Stimulated activated CD4-positive, alpha-beta T cell treated with anti-CD3 and anti-CD28 coated beads, TNF-alpha, amount 100 ng/mL, for 48 hours (primary cell): ENCODE data around the gene FLYWCH2.

ENCODE experiments used
- DNase-seq, 3 donors: peaks; one replicate each; pipeline ENCODE4 v3.0.0-alpha.2; 2020; ENCODE audit warnings: low read depth in 3 of 3

Gene FLYWCH2

DNA sequence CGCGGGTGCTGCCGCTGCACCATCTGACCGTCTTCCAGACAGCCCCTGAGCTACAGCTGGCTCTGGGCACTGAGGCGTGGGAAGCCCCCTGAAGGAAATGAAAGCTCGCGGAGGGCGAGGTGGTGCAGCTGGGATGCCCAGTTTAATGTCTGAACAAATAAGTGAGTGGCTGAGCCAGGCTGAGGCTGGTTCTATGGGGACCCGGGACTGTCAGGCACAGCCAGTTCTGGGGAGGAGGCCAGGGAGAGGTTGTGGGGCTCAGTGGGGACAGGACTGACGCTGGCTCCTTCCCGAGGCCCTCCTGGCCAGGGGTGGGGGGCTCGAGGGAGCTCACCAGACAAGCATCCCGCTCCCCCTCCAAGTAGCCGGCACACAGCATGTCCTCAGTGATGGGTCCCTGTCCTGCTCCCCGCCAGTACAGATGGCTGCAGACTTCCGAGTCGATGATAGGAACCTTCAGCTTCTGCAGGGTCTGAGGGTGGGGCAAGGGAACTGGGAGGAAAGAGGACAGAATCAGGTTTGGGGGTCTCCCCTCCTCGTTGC lies 29.4 kb upstream of the FLYWCH2 start:
- no peak for DNase-seq

DNA sequence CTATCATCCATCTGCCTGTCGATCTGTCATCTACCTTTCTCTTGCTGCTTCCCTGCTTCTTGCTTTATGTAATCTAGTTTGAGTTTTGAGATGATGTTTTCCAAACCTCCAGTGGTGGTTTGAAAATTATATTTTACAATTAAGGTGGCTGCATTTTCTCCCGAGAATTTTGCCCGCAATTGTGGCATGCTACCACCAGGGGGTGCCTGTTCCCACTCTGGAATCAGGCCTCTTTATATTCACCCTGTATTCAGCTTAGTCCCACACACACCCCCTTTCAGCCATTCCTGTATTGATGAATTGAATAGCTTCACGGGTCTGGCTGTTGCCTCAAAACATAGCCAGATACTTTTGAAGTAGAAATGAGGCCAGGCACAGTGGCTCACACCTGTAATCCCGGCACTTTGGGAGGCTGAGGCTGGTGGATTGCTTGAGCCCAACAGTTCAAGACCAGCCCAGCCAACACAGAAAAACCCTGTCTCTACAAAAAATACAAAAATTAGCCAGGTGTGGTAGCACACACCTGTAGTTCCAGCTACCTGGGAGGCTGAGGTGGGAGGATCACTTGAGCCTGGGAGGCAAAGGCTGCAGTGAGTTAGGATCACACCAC lies 28.2 kb upstream of the FLYWCH2 start:
- no peak for DNase-seq

DNA sequence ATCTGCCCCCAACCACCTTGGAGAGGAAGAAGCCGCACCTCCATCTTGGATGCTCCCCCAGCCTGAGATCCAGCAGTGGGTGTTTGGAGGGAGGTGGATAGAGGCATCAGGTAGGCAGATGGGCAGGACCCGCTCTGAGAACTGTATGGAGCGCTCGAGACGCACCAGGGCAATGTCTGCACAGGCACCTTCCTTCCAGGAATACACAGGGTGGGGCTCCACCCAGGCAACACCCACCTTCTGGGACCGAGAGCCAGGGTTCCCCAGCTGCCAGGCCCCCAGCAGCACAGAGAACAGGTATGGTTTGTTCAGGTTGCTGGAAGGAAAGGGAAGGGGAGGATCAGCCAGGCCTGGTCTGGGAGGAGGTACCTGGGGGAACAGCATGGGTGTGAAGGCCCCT lies 27.5 kb upstream of the FLYWCH2 start:
- DNase-seq = no peak

DNA sequence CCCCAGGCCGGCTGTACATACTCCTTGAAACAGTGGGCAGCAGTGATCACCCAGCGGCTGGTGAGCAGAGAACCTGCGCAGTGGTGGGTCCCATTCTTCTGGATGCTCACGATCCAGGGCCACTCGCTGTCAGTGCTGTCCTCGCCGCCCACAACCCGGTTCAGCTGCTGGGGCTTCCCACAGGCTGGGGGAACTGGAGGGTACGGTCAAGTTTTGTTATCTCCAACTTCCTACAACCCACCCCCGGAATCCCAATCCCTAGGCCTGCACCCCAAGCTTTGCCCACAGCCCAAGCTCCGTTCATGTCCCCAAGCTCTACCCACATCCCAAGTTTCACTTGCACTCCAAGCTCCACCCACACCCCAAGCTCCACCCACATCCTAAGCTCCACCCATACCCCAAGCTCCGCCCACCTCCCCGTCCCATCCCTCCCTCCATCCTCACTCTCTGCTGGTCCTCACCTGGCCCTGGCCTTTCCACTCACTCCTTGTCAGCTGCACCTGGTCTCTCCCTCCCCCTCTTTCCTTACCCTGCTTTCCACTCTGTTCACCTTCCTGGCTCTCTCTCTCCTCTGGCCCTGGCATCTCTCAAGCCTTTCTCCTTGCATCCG lies 26.8 kb upstream of the FLYWCH2 start:
- no peak for DNase-seq

DNA sequence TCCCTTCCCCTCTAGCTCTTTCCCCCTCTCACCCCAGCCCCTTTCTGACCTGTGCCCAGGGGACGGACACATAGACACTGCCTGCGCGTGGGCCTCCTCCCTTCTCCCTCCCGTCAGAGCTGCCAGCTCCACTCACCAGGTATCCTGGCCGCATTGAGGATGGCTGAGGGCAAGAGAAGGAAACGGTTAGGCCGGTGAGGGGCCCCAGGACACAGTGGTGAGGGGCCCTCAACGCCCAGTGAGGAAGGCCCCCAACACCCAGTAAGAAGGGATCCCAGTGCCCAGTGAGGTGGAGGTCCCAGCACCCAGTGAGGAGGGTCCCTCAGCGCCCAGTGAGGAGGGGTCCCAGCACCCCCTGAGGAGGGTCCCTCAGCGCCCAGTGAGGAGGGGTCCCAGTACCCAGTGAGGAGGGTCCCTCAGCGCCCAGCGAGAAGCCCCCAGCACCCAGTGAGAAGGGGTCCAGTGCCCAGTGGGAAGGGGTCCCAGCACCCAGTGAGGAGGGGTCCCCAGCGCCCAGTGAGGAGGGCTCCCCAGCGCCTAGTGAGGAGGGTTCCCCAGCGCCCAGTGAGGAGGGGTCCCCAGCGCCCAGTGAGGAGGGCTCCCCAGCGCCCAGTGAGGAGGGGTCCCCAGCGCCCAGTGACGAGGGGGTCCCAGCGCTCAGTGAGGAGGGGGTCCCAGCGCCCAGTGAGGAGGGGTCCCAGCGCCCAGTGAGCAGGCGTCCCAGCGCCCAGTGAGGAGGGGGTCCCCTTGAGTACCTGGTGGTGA lies 26.1 kb upstream of the FLYWCH2 start:
- DNase-seq = no peak

DNA sequence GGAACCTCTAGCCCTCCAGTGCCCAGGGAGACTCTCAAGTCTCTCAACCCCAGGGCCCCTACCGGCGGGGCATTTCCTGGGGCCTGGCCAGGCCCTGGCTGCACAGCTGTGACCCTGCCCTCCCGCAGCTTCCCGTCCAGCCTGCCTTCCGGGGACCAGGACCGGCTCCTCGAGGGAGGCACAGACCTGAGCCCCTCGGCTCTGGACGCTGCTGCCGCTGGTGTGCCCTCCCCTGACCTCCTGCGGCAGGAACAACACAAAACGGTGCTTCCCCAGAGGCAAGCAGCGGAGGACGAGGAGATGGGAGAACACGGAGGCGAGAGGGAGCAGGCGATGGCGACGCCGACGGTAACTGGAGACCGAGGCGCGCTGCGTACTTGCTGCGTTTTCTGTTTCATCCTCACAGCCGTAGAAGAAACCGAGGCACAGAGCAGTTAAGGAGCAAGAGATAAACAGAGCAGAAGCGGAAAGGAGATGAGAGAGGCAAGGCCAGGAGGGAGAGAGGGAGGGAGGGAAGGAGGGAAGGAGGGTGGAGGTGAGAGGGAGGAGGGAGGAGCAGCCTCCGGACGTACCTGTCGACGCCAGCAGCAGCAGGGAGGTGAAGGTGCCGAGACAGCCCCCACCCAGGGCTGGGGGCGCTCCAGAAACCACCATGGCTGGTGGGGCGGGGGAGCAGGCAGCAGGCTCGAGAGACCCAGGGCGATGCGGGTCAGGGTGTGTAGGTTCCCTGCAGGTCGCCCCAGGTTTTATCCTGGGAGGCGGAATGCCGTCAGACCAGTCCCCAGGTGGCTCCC lies 25.4 kb upstream of the FLYWCH2 start, which contains the start of gene PRSS22:
PRSS22 (minus strand) TSS at position 720 of the 794 bp plus-strand sequence; CDS start at position 654, 66 bp downstream.
- DNase-seq = no peak

DNA sequence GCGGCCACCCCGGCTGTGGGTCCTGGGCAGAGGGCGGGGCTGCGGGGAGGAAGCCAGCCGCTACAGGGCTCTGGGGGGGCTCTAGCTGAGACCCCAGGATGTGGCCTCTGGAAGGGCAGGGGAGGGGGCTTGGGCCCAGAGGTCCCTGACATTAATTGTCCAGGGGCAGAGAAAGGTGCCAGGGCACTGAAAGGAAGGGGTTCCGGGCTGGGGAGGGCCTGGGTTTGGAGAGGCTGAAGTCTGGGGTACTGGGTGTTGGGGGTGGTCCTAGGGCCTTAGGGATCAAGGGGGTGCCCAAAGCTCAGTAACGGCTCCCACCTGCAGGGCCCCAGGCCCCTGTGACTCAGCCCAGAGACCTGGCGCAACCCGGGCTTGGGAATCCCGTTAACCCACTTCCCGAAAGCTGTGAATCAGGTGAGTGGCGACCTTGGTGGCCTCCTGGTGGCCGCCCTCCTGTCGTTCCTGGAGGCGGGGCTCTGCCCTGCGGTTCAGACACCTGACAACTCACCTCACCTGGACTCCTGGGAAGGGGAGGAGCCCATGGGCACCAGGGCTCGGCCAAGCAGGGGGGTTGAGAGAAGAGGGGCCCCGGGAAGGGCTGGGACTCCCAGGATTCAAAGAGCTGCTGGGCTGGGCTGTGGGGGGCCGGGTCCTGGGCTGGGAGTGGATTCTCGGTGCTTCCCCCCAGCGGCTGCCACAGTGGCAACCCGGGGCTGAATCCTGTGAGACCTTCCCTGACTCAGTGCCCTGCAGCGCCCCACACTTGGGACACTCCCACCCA lies 24.6 kb upstream of the FLYWCH2 start:
- no peak for DNase-seq

DNA sequence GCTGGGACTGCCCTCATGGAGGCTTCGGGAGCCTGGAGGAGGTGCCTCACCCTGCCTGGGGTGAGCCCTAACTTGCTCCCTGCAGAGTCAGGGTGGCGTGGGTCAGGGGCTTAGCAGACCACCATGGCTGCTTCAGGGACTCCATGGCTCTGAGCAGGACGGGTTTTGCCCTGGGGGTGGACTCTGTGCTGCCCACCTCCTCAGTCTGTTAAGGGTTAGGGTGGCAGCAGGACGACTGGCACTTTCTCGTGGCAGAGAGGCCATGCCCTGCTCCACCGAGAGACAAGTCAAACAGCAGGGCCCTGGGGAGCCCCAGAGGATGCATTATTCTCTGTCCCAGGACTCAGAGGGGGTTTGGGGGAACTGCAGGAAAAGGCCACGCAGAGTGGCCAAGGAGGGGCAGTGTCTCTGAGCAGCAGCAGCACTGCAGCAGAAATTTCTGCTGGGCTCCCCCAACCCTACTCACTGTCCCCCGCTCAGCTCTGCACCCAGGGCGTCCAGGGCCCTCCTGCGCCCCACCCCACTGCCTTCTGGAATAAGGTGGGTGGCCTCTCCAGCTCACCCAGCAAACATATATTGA lies 23.2 kb upstream of the FLYWCH2 start:
- no peak for DNase-seq

DNA sequence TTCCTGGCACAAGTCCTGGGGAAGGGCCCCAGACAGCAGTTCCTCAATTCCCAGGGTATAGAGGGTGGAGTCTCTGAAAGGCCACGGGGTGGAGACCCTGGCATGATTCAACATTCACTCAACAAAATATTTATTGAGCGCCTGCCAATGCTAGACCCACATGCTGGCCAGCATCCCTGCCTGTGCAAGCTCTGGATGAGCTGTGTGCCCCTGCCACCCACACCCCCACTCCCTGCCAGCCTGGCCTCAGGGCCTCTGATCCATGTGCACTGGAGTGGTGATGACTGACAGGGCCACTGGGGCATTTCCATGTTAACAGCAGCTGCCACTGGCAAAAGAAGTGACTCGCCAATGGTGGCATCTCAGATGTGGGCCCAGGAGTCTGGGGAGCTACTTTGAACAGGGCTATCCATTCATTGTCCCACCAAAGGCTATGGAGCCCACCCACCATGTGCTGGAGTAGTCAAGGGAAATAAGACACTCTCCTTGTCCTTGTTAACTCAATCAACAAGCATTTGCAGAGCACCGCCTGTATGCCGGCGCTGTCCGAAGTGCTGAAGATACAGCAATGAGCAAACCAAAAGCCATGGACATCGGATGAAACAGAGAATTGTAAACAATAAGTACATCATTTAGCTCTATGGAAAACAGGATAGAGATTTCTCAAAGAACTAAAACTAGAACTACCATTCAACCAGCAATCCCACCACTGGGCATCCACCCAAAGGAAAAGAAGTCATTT lies 22.0 kb upstream of the FLYWCH2 start:
- DNase-seq = no peak

DNA sequence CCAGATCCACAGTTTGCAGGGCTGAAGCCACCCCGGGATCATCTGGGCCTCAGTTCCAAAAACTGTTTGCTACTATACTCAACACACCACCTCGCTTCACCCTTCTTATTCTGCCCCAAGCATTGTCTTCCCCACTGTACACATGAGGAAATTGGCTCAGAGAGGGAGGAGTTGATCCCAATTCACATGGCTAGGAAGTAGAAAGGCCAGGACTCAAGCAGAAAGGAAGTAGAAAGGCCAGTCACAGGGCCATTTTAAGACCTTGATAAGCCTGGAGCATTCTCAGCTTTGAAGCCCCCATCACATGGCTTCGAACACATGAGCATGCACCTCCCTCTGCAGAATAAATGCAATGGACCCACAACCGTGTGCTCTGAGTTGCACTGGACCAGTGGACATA lies 17.4 kb upstream of the FLYWCH2 start:
- no peak for DNase-seq

DNA sequence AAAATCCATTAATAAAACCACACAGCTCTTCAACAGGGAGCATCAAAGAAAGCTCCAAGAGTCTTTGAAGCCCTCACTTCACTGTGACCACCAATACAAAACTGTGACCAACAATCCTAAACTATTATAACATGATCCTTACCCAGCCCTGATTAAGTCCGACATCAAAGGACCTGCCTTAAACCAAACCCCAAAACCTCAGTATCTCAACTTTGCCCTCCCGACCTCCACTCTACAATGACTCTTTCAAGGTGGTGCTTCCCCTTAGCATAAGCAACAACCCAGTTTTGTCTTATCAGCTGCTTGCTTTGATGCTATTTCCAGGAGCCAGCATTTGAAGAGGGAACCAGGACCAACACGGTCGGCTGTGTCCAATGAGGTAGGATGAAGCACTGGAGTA lies 16.6 kb upstream of the FLYWCH2 start:
- DNase-seq = no peak

DNA sequence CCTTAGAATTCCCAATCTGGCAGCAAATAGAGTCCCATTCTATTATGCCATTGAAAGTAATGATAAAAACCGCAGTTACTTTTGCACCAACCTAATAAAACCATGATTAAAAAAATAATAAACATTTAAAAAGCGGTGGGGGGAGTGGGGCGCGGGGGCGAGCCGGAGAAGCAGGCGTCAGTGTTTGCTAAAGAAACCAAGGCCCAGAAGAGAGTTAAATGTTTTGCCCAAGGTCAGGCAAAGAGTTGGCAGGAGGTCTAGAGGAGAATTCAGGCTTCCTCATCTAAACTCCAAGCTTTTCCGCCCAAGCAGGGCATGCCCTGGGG lies 15.4 kb upstream of the FLYWCH2 start:
- no peak for DNase-seq

DNA sequence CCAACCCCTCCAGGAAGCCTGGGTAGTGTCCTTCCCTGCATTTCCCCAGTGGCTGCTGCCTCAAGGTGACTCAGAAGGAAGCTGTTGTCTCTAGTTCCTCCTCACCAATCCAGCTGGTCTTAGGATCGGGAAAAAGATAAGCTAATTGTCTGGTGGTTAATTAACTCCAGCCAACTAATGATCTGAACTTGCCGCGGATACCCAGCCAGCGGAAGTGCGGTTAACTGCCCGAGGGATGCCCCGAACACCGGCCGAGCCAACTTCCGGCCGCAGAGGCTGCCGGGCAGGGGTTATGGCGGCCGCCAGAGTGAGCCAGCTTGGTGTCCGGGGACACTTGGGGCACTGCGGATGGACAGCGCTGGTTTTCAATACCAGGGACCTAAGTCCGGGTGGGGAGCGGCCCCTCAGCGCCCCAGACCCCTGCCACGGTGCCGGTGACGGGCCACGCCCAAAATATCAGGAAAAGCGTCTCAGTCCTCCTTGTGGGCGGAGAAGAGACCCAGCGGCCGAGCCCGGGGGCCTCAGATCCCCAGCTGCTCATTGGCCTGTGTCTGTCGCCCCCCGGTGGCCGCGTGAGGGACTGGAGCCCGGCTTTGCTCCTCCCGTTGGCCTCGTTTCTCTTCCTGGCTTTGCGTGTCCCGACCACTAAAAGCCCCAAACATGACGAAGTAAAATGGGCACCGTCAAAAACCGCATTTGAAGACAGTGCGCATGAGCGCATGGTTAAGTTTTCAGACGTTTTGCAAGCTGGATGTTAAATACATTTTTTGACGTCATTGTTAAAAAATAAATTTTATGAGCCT lies 14.8 kb upstream of the FLYWCH2 start:
- peak; percentile 90 to 96 (median 95) for DNase-seq

DNA sequence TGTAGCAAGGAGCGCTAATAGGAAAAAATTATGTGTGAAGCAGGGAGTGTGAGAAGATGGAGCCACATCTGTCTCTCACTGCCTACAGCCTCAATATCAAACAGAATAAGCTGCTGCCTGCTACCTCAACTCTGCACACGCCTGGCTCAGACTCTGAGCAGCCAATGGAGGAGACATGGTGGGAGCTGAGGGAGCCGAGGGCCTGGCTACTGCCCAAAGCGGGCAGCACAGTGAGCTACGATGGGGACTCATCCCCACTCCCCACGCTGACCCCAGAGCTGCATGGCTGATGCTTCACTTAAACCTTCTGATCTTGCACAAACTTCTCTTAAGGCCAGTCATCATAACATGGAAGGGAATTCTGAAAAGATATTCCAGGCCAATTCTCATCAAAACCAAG lies 11.1 kb upstream of the FLYWCH2 start:
- no peak for DNase-seq

DNA sequence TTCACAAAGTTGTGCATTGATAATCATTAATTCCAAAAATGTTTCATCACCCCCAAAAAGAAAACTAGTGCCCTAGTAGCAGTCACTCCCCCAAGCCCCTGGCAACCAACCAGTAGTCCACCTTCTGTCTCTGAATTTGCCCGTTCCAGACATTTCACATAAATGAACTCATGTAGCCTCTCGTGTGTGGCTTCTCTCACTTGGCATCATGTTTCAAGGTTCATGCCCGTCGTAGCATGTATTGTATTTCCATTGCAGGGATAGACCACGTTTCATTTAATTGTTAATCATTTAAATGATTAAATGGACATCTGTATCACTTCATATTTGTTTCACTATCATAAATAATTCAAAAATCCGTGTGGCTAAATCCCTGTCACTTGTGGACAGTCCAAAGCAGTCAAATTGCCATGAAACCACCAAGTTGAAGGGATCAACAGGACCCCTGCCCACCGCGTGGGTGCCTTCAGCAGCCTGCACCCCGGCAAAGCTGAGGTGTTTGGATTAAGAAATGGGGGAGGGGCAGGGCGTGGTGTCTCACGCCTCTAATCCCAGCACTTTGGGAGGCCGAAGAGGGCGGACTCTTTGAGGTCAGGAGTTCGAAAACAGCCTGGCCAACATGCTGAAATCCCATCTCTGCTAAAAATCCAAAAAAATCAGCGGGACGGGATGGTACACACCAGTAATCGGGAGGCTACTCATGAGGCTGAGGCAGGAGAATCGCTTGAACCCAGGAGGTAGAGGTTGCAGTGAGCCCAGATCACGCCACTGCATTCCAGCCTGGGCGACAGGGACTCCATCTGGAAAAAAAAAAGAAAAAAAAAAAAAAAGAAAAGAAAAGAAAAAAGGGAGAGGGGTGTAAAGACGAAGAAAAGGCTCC lies 8.7 kb upstream of the FLYWCH2 start:
- DNase-seq = no peak

DNA sequence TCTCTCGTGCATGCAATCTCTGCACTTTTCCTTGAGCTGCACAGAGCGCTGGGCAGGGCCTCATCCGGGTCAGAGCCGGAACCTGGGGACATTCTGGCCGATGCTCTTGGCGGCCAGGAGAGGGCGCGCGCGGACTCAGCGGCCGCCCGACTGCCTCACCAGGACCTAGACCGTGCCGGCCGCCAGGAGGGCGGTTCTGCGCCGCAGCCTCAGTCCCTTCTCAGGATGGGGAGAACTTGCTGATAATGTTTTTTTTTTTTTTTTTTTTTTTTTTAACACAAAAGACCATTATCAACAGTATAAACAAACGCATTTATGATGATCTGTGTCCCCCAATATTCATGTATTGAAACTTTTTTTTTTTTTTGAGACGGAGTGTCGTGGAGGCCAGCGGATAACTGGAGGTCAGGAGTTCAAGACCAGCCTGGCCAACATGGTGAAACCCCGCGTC lies 8.1 kb upstream of the FLYWCH2 start:
- DNase-seq = peak; percentile 37 to 58 (median 46)

DNA sequence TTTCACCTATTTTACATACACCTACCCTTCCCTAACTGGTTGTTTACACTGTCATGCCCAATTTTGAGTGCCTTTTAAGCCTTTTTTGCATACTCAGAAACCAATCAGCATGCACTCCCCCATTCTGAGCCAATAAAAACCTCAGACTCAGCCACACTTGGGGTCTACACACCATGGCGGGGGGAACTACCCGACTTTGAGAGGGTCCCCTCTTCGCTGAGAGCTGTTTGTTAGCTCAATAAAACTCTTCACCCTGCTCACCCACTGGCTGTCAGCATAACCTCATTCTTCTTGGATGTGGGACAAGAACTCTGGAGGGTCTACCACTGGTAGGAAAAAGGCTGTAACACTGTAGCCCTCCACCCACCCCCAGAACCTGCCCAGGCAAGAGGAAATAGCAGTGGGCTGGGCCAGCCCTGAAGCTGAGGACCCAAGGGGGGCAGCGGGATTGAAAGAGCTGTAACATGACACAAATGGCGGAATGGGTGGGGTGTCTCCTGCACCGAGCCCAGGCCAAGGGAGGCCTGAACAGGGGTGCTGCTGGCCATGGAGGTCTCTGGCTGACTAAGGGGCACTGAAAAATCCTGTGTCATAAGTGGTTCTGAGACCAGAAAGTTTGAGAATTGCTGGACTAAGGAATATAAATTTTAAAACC lies 3.0 kb upstream of the FLYWCH2 start:
- DNase-seq = no peak
